GM18909 (cell line): ENCODE data around the gene SERP1.

Experiments used
- ATAC-seq: cut with Tn5 transposase; IDR thresholded peaks from one replicate; pipeline ENCODE4 v1.9.1; 2021; ENCODE audit warnings: mild to moderate bottlenecking; ENCODE audit not compliant: unreplicated experiment, poor library complexity

Gene SERP1

GRCh38 chr3:150546226-150547044 is at the start of gene SERP1, which contains the start of gene EIF2A:
TSS of gene SERP1 (minus strand) at chr3:150546496. CDS start at chr3:150546135, 361 bp downstream.
TSS of gene EIF2A (plus strand) at chr3:150546787. CDS start at chr3:150546803, 16 bp downstream.
- ATAC-seq = peak; percentile 94

GRCh38 chr3:150594150-150594549 is 47.9 kb upstream of the SERP1 start:
- no peak for ATAC-seq

- ATAC-seq = no peak
Observed at GRCh38 chr3:150589759-150590158, 43.5 kb upstream of the SERP1 start.

DNA sequence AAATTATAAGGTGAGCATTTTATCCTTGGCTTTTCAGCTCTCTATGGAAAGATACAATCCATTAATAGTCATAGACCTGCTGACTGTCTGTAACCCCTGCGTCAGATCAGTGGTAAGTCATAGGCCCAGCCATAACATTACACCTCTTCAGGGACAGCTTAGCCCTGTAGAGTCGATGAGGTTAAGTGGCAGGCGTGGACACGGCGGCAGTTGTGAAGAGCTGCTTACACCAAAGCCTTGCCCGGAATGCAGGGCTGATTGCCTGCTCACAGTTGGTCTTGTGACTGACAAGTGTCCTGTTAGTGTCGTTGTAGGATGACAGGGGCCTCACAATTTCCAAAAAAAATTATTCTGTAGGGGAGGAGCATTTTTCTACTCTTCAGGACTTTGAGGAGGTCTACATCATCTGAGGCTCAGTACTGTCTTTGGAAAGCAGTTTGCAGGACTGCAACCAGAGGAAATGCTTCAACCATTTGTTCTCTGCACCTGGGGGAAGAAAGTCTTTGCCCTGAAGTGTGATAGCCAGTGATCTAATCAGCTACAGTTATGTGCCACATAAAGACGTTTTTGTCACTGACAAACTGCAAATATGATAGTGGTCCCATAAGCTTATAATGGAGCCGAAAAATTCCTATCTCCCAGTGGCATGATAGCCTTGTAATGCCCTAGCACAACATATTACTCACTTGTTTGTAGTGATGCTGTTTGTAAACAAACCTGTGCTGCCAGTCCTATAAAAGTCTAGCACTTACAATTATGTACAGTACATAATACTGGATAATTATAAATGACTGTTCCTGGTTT is 41.9 kb upstream of the SERP1 start:
- no peak for ATAC-seq

DNA sequence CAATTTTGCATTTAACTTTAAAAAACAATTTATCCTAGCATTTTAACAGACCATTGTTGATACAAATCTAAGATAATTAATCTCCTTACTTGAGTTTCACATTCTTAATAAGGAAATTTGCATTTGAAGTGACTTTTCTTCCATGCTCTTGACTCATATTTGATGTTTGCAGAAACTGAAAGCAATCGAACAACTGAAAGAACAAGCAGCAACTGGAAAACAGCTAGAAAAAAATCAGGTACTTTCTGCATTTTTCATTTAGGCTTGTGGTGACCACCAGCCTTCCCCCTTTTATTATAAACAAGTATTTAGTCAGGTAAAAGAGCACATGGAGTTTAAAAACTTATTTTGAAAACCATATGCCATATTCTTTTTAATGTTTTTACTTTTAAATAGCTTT is 36.7 kb upstream of the SERP1 start:
- peak; percentile 50 for ATAC-seq

DNA sequence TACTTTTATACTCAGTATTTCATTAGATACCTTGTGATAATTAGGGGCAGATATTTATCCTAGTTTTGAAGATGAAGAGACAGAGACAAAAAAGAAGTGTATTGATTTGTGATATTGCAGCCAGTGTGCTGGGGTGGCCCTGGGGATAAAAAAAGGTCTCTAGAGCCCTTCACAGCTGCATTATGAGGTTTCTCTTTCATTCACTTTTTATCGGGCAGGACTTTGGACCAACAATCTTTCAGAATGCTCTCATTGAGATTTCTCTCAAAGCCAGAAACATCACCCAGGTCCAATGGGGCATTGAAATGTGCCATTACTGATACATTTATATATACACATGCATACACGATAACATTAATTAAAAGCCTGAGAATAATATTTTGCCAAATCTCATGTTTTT is 36.3 kb upstream of the SERP1 start:
- peak; percentile 72 for ATAC-seq

- no peak for ATAC-seq
Observed at GRCh38 chr3:150581174-150581573, 34.9 kb upstream of the SERP1 start.

- ATAC-seq = no peak
Observed at GRCh38 chr3:150577855-150578254, 31.6 kb upstream of the SERP1 start.

DNA sequence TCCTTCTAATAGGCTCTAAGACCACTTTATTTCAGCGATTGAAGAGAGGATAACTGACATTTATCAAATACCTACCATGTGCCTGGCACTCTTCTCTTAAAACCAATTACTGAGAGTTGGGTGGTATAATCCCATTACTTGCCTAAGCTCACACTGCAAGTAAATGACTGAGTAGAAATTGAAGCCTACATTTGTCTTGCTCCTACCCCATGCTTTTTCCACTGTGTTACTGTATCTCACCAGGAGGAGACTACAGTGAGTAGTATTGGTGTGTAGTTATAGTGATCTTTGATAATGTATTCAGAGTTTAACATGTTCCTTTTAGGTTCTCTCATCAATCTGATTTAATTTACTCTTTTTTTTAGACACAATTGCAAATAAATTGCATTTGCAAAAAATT is 21.0 kb upstream of the SERP1 start:
- ATAC-seq = no peak

- ATAC-seq = no peak
Observed at GRCh38 chr3:150564243-150564642, 17.9 kb upstream of the SERP1 start.

- no peak for ATAC-seq
Observed at GRCh38 chr3:150557725-150558124, 11.4 kb upstream of the SERP1 start.

- no peak for ATAC-seq
Observed at GRCh38 chr3:150556792-150557191, 10.5 kb upstream of the SERP1 start.

DNA sequence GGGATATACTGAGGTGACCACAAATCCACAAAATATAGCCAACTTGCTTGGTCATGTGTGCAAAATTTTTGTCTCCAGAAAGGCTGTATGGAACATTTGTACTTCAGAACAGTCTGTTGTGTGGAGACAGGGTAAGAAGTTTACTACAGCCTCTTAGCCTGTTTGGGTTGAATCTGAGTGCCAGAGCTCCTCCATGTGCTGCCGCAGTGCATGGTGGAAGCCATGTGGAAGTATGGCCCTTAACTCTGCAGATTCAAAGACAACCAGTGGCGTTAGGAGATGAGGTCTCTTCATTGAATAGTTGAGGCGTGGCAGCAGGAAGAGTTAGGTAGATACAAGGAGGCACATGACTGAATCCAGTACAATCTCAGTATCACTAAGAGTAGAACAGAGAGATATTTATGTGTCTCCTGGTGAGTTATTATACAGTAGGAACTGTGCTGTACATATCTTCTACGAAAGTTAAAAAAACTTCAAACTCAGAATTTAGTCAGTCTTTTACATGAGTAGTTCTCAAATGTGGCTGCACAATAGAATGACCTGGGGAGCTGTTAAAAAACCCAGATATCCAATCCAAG is 9.7 kb upstream of the SERP1 start:
- ATAC-seq = no peak

DNA sequence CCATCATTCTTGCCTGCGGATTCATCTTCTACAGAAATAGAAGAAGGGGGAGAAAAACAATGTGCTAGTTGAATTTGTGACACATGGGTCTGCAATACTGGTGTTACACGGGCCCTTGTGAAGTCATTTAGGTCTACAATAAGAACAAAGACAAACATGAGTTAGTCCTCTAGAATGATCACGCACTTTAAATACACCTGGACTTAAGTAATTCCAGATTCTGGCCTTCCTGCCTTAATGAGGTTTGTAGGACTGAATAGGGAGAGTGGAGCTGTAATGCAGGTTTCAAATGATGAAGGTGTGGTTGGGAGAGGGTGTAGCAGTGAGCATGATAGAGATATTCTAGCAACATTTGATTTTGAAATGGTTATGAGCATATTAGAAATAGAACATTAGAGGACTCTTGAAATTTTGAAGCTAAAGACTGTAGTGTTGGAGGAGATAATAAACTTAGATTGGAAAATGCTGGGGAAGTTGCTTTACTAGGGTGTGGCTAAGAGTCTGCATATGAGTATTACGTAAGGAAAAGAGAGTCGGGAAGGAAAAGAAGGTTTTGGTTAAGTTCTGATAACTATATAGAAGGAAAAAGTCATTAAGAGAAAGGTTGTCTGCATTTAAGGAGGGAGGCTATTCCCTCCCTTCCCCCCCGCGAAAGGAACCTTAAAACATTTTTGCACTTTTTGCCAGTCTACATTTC is 897 bp upstream of the SERP1 start:
- no peak for ATAC-seq

- no peak for ATAC-seq
Observed at GRCh38 chr3:150545419-150546225, 674 bp downstream of the SERP1 start.

- no peak for ATAC-seq
Observed at GRCh38 chr3:150544726-150545125, 1.6 kb downstream of the SERP1 start.

DNA sequence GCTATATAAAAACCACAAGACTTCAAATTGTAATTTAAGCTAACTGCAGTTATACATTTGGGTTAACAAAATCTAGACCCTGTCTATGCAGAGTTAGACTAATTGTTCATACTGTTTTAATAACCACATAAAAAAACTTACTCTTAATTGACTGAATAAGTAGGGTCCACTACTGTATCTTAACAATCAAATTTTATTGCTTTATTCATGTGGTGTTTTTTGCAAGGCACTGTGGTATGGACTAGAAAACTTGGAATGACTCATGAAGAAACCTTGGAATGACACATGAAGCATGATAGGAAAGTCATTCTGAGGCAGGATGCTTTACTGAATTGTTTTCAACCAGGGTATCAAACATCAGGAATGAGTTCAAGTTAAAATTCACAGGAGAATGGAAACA is 2.3 kb downstream of the SERP1 start:
- ATAC-seq = no peak

GRCh38 chr3:150543531-150543930 is 2.8 kb downstream of the SERP1 start:
- no peak for ATAC-seq

- no peak for ATAC-seq
Observed at GRCh38 chr3:150543128-150543527, 3.2 kb downstream of the SERP1 start.

DNA sequence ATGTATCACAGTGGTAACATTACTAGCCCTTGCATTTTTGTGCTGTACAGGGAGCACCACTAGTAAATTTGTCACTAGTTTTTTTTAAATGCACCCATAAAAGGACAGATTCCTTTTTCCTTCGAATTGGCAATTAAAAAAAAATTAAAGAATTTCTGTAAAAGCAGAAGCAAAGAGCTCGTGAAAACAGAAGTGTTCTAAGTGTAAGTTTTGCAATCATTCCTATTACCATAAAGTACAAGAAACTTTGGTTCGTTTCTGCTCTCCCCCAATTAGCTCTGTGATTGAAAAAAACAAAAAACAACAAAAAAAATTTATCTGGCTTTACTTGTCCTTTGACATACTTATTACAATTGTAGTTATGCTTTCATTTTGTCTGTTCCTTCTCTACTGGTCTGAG is 5.3 kb downstream of the SERP1 start:
- no peak for ATAC-seq
